ENCODE measurements around the gene INO80.

INO80 gene

GRCh38 chr15:41043276-41043951, 72.7 kb downstream of the INO80 start:
- no peak for DNase-seq

- no peak for DNase-seq
Observed at GRCh38 chr15:41042851-41043250, 73.2 kb downstream of the INO80 start.

GRCh38 chr15:41039121-41039520, 77.0 kb downstream of the INO80 start:
- DNase-seq, result no peak

- DNase-seq, result no peak
Observed at GRCh38 chr15:41032079-41032328, 84.1 kb downstream of the INO80 start.

- no peak for DNase-seq
Observed at GRCh38 chr15:41031232-41032078, 84.6 kb downstream of the INO80 start.

GRCh38 chr15:41028853-41029252, 87.2 kb downstream of the INO80 start:
- DNase-seq, result no peak

GRCh38 chr15:41025393-41025792, 90.7 kb downstream of the INO80 start:
- DNase-seq, result no peak

GRCh38 chr15:41024885-41025284, 91.2 kb downstream of the INO80 start:
- no peak for DNase-seq

GRCh38 chr15:41024131-41024530, 91.9 kb downstream of the INO80 start:
- no peak for DNase-seq

- DNase-seq, result peak; percentile 11 to 62
Observed at GRCh38 chr15:41022487-41023090, 93.5 kb downstream of the INO80 start.

- no peak for DNase-seq
Observed at GRCh38 chr15:41020829-41021228, 95.3 kb downstream of the INO80 start.

- no peak for DNase-seq
Observed at GRCh38 chr15:41020311-41020710, 95.8 kb downstream of the INO80 start.

- peak in 1 of 2 donors; percentile 7 for DNase-seq
Observed at GRCh38 chr15:41019174-41019573, 96.9 kb downstream of the INO80 start.

GRCh38 chr15:41018534-41018933, 97.5 kb downstream of the INO80 start:
- DNase-seq, result peak in 1 of 2 donors; percentile 6

GRCh38 chr15:41017066-41017735, 98.9 kb downstream of the INO80 start:
- DNase-seq, result peak in 1 of 2 donors; percentile 3

- no peak for DNase-seq
Observed at GRCh38 chr15:41013691-41014414, 102.2 kb downstream of the INO80 start.

- DNase-seq, result no peak
Observed at GRCh38 chr15:41011055-41011815, 104.8 kb downstream of the INO80 start.

GRCh38 chr15:41010345-41010744, 105.7 kb downstream of the INO80 start:
- DNase-seq, result no peak

- no peak for DNase-seq
Observed at GRCh38 chr15:41006479-41006878, 109.6 kb downstream of the INO80 start.

GRCh38 chr15:41004490-41004889, 111.6 kb downstream of the INO80 start:
- no peak for DNase-seq

GRCh38 chr15:41001524-41002214, 114.4 kb downstream of the INO80 start:
- no peak for DNase-seq
